Mucosa of descending colon (tissue), 3 donors: Measurements from ENCODE around the gene SGPP2. TPM values are rescaled to one million over a fixed set of nuclear protein-coding genes. Genes with fewer than 3 reads are reported as not detected.
A peak's percentile ranks its signal among the peaks of the same experiment; 100 is the strongest.

Experiments used
- ATAC-seq: fragments of 200-7000 bp; cut with Tn5 transposase; one replicate; pipeline ENCODE4 v1.9.1; 2020; ENCODE audit warnings: mild to moderate bottlenecking, moderate library complexity
- DNase-seq, 3 donors: peaks; one replicate each; pipeline ENCODE4 v3.0.0-alpha.2; 2020
- H3K36me3 ChIP-seq: fragments of 200-600 bp; one replicate; pipeline ENCODE4 v1.8.0; 2021; ENCODE audit warnings: low read depth, mild to moderate bottlenecking
- H3K4me1 ChIP-seq: fragments of 200-600 bp; one replicate; pipeline ENCODE4 v1.8.0; 2021; ENCODE audit warnings: low read depth, mild to moderate bottlenecking
- H3K4me3 ChIP-seq: fragments of 200-600 bp; one replicate; pipeline ENCODE4 v1.8.0; 2021; ENCODE audit warnings: mild to moderate bottlenecking
- H3K9me3 ChIP-seq: fragments of 200-600 bp; one replicate; pipeline ENCODE4 v1.8.0; 2021; ENCODE audit warnings: mild to moderate bottlenecking
- CTCF ChIP-seq: fragments of 200-600 bp; IDR thresholded peaks from one replicate; pipeline ENCODE4 v1.8.0; 2022; ENCODE audit warnings: antibody characterized with exemption, mild to moderate bottlenecking
- intact Hi-C, 2 donors: fragments of 100-400 bp; cut with DNase I in 1 of 2; cut with micrococcal nuclease in 1 of 2; formaldehyde crosslinking; loops; one replicate each; pipeline versions ENCODE4 v1.11.0 to v1.11.1; 2022; cut with DNase I, micrococcal nuclease
- total RNA-seq, 3 donors: library from RNA; stranded (reverse); fragmentation: NEBNext Ultra II Directional in 2 of 3; extraction: Animal tissue kit (Norgen Biotek cat#: 25700) in 2 of 3; gene quantifications; one replicate each; pipeline versions ENCODE4 v1.2.1 to v1.2.4, GENCODE V29; 2021 to 2023
- donor health status: DM: no; HTN: no; CAD: no; lungs with moderate emphysema.
- donor health status: DM: no; HTN: no; CAD: no.
- donor health status: DM: no; HTN: yes; CAD: no.

Gene SGPP2
- total RNA-seq, 3 donors from 2014 or later = 31.3 to 101 (median 75.2) TPM

- intact Hi-C loops = no loop called here
Observed at GRCh38 chr2:222479859-222480258, 55.5 kb downstream of the SGPP2 start.

GRCh38 chr2:222480497-222480896 lies 56.2 kb downstream of the SGPP2 start:
- ATAC-seq = no peak
- no peaks in the 10 kb centered on the region for H3K36me3 ChIP-seq
- no peak for TF ChIP-seq CTCF
- DNase-seq = no peak
- no peaks in the 10 kb centered on the region for H3K4me1 ChIP-seq
- no peak overlapping the region for H3K4me3 ChIP-seq
- intact Hi-C loops = no loop called here
- no peaks in the 10 kb centered on the region for H3K9me3 ChIP-seq

More at GRCh38 chr2:222479859-222480258, 55.5 kb downstream of the SGPP2 start:
- Histone ChIP-seq H3K36me3 (no peaks in the 10 kb centered on the region), H3K4me1 (no peaks in the 10 kb centered on the region), H3K4me3 (no peak overlapping the region), H3K9me3 (no peaks in the 10 kb centered on the region)
- DNase-seq (no peak), ATAC-seq (no peak)
- TF ChIP-seq CTCF = no peak

GRCh38 chr2:222481941-222482340 lies 57.6 kb downstream of the SGPP2 start:
- H3K36me3 ChIP-seq = no peaks in the 10 kb centered on the region
- H3K4me3 ChIP-seq = no peak overlapping the region
- intact Hi-C loops = no loop called here
- no peaks in the 10 kb centered on the region for H3K4me1 ChIP-seq
- no peaks in the 10 kb centered on the region for H3K9me3 ChIP-seq
- DNase-seq (no peak), ATAC-seq (no peak)
- no peak for TF ChIP-seq CTCF

- Histone ChIP-seq H3K4me3 (no peak overlapping the region), H3K9me3 (no peaks in the 10 kb centered on the region), H3K36me3 (no peaks in the 10 kb centered on the region), H3K4me1 (no peaks in the 10 kb centered on the region)
- intact Hi-C loops = no loop called here
- TF ChIP-seq CTCF = no peak
- peak in 2 of 3 donors; percentile 44 to 54 for DNase-seq
- ATAC-seq = peak; percentile 51
Observed at GRCh38 chr2:222483513-222484039, 59.2 kb downstream of the SGPP2 start.

- intact Hi-C loops = no loop called here
- DNase-seq (no peak), ATAC-seq (peak; percentile 26)
- no peak overlapping the region for H3K4me3 ChIP-seq
- no peaks in the 10 kb centered on the region for H3K4me1 ChIP-seq
- H3K9me3 ChIP-seq = no peaks in the 10 kb centered on the region
- no peak for TF ChIP-seq CTCF
- no peaks in the 10 kb centered on the region for H3K36me3 ChIP-seq
Observed at GRCh38 chr2:222485367-222486211, 61.2 kb downstream of the SGPP2 start.
